HepG2 (cell line): Measurements from ENCODE around the gene PAPPA. TPM values are rescaled to one million over a fixed set of nuclear protein-coding genes. Genes with fewer than 3 reads are reported as not detected.

ENCODE experiments used
- ATAC-seq: fragments of 200-7000 bp; cut with Tn5 transposase; 3 replicates; pipeline ENCODE4 v1.9.1; 2020; ENCODE audit warnings: mild to moderate bottlenecking, moderate library complexity
- BruUV-seq: library from RNA; stranded (reverse); fragments of 400-500 nt; replicated peaks from 2 replicates; lab custom pipeline; 2021; lab: Mats Ljungman, UMichigan
- CTCF ChIA-PET: fragments of 300-600 bp; formaldehyde crosslinking; extraction: SDS; loops from one replicate; lab custom pipeline; 2021; ENCODE audit warnings: low total read pairs, inconsistent platforms, low intra/inter-chr PET ratio; lab: Yijun Ruan, JAX
- POLR2A ChIA-PET: fragments of 350-600 bp; sonication (Branson Sonifier 250); formaldehyde crosslinking; loops from one replicate; lab custom pipeline; 2020; ENCODE audit warnings: antibody characterized with exemption, inconsistent platforms; lab: Yijun Ruan, JAX
- DNase-seq: peaks from one replicate; pipeline ENCODE4 v3.0.0-alpha.2; 2015; ENCODE audit warnings: low spot score
- FAIRE-seq: peaks from 3 replicates; lab custom pipeline; 2011; peaks lifted over from hg19 to GRCh38; lab: Jason Lieb, UNC
- H2AFZ ChIP-seq: one replicate; pipeline ENCODE4 v1.6.1; 2011; ENCODE audit warnings: low read length, inconsistent platforms
- H3K27ac ChIP-seq: fragments of 300-600 bp; 3 replicates; pipeline ENCODE4 v1.8.0; 2011; ENCODE audit warnings: mixed run types, mild to moderate bottlenecking, mixed read lengths, low read length, inconsistent platforms; ENCODE audit not compliant: insufficient read depth; ENCODE audit errors: extremely low read length
- H3K27me3 ChIP-seq, 2 experiments: fragments of 200-600 bp in 1 of 2; 2 replicates in 1 of 2; 3 replicates in 1 of 2; pipeline versions ENCODE4 v1.6.0 to v1.8.0; 2011; ENCODE audit warnings: low read length in 2 of 2, mild to moderate bottlenecking in 2 of 2, moderate library complexity in 2 of 2, inconsistent platforms in 1 of 2; ENCODE audit not compliant: insufficient read depth in 2 of 2, control insufficient read depth in 1 of 2
- H3K36me3 ChIP-seq, 2 experiments: fragments of 200-600 bp in 1 of 2; replicated peaks in 1 of 2; 2 replicates in 1 of 2; 3 replicates in 1 of 2; pipeline versions ENCODE4 v1.5.1 to v1.8.0; 2011; ENCODE audit warnings: low read length in 2 of 2, inconsistent platforms in 1 of 2; ENCODE audit not compliant: insufficient read depth in 2 of 2, control insufficient read depth in 1 of 2
- H3K4me1 ChIP-seq: 2 replicates; pipeline ENCODE4 v1.5.1; 2012; ENCODE audit warnings: low read length, inconsistent platforms; ENCODE audit not compliant: insufficient read depth
- H3K4me2 ChIP-seq: 2 replicates; pipeline ENCODE4 v1.6.0; 2011; ENCODE audit warnings: low read depth, low read length, inconsistent platforms
- H3K4me3 ChIP-seq, 3 experiments: fragments of 200-600 bp in 1 of 3; sonication (generic), shearing (Covaris generic) in 1 of 3; replicated peaks in 1 of 3; 2 replicates each; pipeline ENCODE4 v1.5.1; 2011 to 2016; ENCODE audit warnings: low read length in 3 of 3, inconsistent platforms in 2 of 3, low read depth in 2 of 3, mild to moderate bottlenecking in 2 of 3, control low read depth in 1 of 3, mixed read lengths in 1 of 3; ENCODE audit not compliant: insufficient read depth in 1 of 3
- H3K79me2 ChIP-seq: one replicate; pipeline ENCODE4 v1.6.1; 2011; ENCODE audit warnings: low read length, inconsistent platforms; ENCODE audit not compliant: insufficient read depth
- H3K9ac ChIP-seq: 2 replicates; pipeline ENCODE4 v1.6.0; 2011; ENCODE audit warnings: mild to moderate bottlenecking, low read depth, low read length, inconsistent platforms; ENCODE audit not compliant: insufficient read depth
- H3K9me3 ChIP-seq: 2 replicates; pipeline ENCODE4 v1.5.1; 2012; ENCODE audit warnings: mild to moderate bottlenecking, low read length
- H4K20me1 ChIP-seq: 2 replicates; pipeline ENCODE4 v1.6.0; 2011; ENCODE audit warnings: inconsistent platforms, mild to moderate bottlenecking, low read length, moderate library complexity; ENCODE audit not compliant: insufficient read depth
- ARNTL ChIP-seq: sonication (generic); formaldehyde crosslinking; IDR thresholded peaks from 2 replicates; pipeline ENCODE4 v1.4.0; 2020; ENCODE audit warnings: mild to moderate bottlenecking, missing genetic modification reagents
- ATM ChIP-seq: fragments of 450-650 bp; IDR thresholded peaks from 2 replicates; pipeline ENCODE4 v1.7.1; 2017; ENCODE audit warnings: mild to moderate bottlenecking, borderline replicate concordance
- CBFB ChIP-seq: sonication (generic); formaldehyde crosslinking; IDR thresholded peaks from 2 replicates; pipeline ENCODE4 v1.4.0; 2020; ENCODE audit warnings: missing genetic modification reagents
- CERS6 ChIP-seq: sonication (generic); formaldehyde crosslinking; IDR thresholded peaks from 2 replicates; pipeline ENCODE4 v1.5.0; 2020; ENCODE audit warnings: missing genetic modification reagents
- EP300 ChIP-seq, 3 experiments: sonication (generic) in 1 of 3; formaldehyde crosslinking in 1 of 3; IDR thresholded peaks; 2 replicates each; pipeline versions ENCODE4 v1.5.1 to v1.6.1; 2011 to 2020; ENCODE audit warnings: low read depth in 2 of 3, low read length in 2 of 3, borderline replicate concordance in 1 of 3, improper control_type of control experiment in 1 of 3, mild to moderate bottlenecking in 1 of 3, missing genetic modification reagents in 1 of 3, moderate library complexity in 1 of 3
- HCFC1 ChIP-seq: fragments of 150-350 bp; IDR thresholded peaks from 2 replicates; pipeline ENCODE4 v1.6.1; 2014; ENCODE audit warnings: low read depth, low read length
- HDAC6 ChIP-seq: fragments of 200-600 bp; sonication (generic); IDR thresholded peaks from 2 replicates; pipeline ENCODE4 v1.7.0; 2017; ENCODE audit warnings: mild to moderate bottlenecking, antibody characterized with exemption, low read length, low read depth
- KDM4B ChIP-seq: sonication (generic); formaldehyde crosslinking; IDR thresholded peaks from 2 replicates; pipeline ENCODE4 v1.4.0; 2020; ENCODE audit warnings: missing genetic modification reagents
- RBAK ChIP-seq: sonication (generic); formaldehyde crosslinking; IDR thresholded peaks from 2 replicates; pipeline ENCODE4 v1.5.1; 2020; ENCODE audit warnings: mild to moderate bottlenecking, missing genetic modification reagents
- SPEN ChIP-seq: sonication (generic); formaldehyde crosslinking; IDR thresholded peaks from 2 replicates; pipeline ENCODE4 v1.5.1; 2020; ENCODE audit warnings: low read depth, mild to moderate bottlenecking, missing genetic modification reagents
- ZNF121 ChIP-seq: sonication (generic); formaldehyde crosslinking; IDR thresholded peaks from 2 replicates; pipeline ENCODE4 v1.5.0; 2020; ENCODE audit warnings: mild to moderate bottlenecking, missing genetic modification reagents
- ZNF264 ChIP-seq: sonication (generic); formaldehyde crosslinking; IDR thresholded peaks from 2 replicates; pipeline ENCODE4 v1.4.0; 2020; ENCODE audit warnings: missing genetic modification reagents
- ZNF292 ChIP-seq: sonication (generic); formaldehyde crosslinking; IDR thresholded peaks from 2 replicates; pipeline ENCODE4 v1.8.1; 2022; ENCODE audit warnings: mild to moderate bottlenecking, low read depth, missing genetic modification reagents, borderline replicate concordance
- ZNF326 ChIP-seq: sonication (generic); formaldehyde crosslinking; IDR thresholded peaks from 2 replicates; pipeline ENCODE4 v1.4.0; 2020; ENCODE audit warnings: missing genetic modification reagents, borderline replicate concordance
- ZNF446 ChIP-seq: sonication (generic); formaldehyde crosslinking; IDR thresholded peaks from 2 replicates; pipeline ENCODE4 v1.5.0; 2020; ENCODE audit warnings: mild to moderate bottlenecking, missing genetic modification reagents
- WGBS: methylation state at CpG from one replicate; pipeline ENCODE4 v1.1.6; 2017; ENCODE audit warnings: low lambda C conversion rate; 5-methylcytosine and 5-hydroxymethylcytosine counted together
- in situ Hi-C: cut with HindIII; loops from 2 replicates; pipeline ENCODE4 v1.10.0; 2017; ENCODE audit warnings: low pct_unique_long_range_greater_than_20kb; ENCODE audit not compliant: extremely low pct_ligation_motif_present
- intact Hi-C: fragments of 100-400 bp; cut with micrococcal nuclease; formaldehyde crosslinking; loops from one replicate; pipeline ENCODE4 v1.10.0; 2022; ENCODE audit not compliant: unreplicated experiment
- polyA plus RNA-seq, 8 experiments: library from polyadenylated mRNA; depleted of rRNA in 3 of 8; stranded (reverse) in 7 of 8; unstranded in 1 of 8; fragments of >200 nt; fragmentation: Illumina TruSeq in 4 of 8; extraction: Trizol in 4 of 8; gene quantifications; 2 replicates each; pipeline versions ENCODE4 v1.2.1 to v1.2.3, GENCODE V29; 2011 to 2016; ENCODE audit warnings: low read depth in 4 of 8, missing spikeins in 1 of 8, mixed read lengths in 1 of 8; ENCODE audit not compliant: insufficient read depth in 1 of 8
- total RNA-seq, 5 experiments: library from RNA; depleted of rRNA; stranded (reverse); fragments of >200 nt; fragmentation: Illumina TruSeq; extraction: Trizol; gene quantifications; 2 replicates each; pipeline ENCODE4 v1.2.3, GENCODE V29; 2016; ENCODE audit warnings: low read depth in 1 of 5
- TF ChIP-seq, protein P1 (sequence below): sonication (generic); formaldehyde crosslinking; IDR thresholded peaks from 2 replicates; pipeline ENCODE4 v1.4.0; 2020; ENCODE audit warnings: missing genetic modification reagents, borderline replicate concordance

The PAPPA gene
- total and polyA plus RNA-seq, 2 of the 13 experiments (the other 11 are each of a cell fraction or from before 2014, with no cell fraction given) = 0.09 to 0.11 TPM

DNA sequence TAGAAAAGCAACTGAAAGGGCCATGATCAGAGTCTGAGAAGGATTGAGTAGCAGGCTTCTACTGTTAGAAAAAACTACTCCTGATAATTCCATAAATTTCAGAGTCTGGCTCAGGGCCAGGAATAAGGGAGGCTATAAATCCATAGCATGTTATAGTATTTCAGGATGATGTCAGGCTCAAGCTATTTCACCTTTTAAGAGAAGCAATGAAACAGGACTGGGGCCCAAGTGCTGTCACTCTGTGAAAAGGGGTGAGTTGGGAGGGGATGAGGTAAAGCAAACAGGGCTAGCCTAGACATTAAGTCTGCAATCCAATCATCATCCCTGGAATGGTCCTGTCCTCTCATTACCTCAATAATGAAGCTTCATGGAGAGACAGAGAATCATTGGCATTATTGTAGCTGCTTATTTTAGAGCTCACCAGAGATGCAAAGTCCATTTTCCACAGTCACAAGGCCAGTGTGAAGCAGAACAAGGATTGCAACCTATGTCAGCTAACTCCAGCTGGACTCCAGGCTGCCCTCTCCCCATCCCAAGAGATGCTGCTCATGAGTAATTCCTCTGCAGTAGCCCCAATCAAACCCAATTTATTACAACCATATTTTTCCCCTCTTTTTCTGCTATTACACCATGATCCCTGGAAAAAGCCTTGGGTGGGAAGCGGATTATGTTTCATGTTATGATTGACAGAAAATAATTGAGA, 56.0 kb downstream of the PAPPA start:
- intact Hi-C loops (no loop called here), in situ Hi-C loops (no loop called here)
- Histone ChIP-seq H3K79me2 (no peaks in the 10 kb centered on the region), H2AFZ (no peak overlapping the region), H3K9me3 (no peaks in the 10 kb centered on the region), H3K4me3 (no peak overlapping the region), H3K4me1 (peaks cover 5% of the 10 kb centered on the region; the same call in 1 of the 2 replicates), H4K20me1 (no peaks in the 10 kb centered on the region), H3K9ac (no peak overlapping the region), H3K27ac (no peak overlapping the region), H3K27me3 (no peaks in the 10 kb centered on the region; a peak in 1 of 5 replicates), H3K4me2 (no peak overlapping the region), H3K36me3 (no peaks in the 10 kb centered on the region)
- DNase-seq (no peak), FAIRE-seq (no peak), ATAC-seq (no peak)
- WGBS = 92% methylated on average over 1 of the region's 1 CpG
- no TSS peak for BruUV-seq
- CTCF ChIA-PET = no interaction called here
- POLR2A ChIA-PET = no interaction called here
- TF ChIP-seq ZNF121 (no peak), ZNF326 (CRISPR knock-in tag) (no peak), CERS6 (CRISPR knock-in tag) (no peak), KDM4B (no peak), HCFC1 (no peak), ZNF292 (CRISPR knock-in tag) (no peak), HDAC6 (no peak), SPEN (CRISPR knock-in tag) (no peak), RBAK (no peak), CBFB (no peak), EP300 (IDR thresholded peaks at IDR 0.05; ENCODE audit: low read depth in 2 of 2, low read length in 2 of 2) (no peak), EP300 (CRISPR knock-in tag; IDR thresholded peaks at IDR 0.05; ENCODE audit: borderline replicate concordance) (no peak), ZNF446 (no peak), ATM (no peak), ZNF264 (CRISPR knock-in tag) (no peak), ARNTL (no peak)
- TF ChIP-seq, protein P1, sequence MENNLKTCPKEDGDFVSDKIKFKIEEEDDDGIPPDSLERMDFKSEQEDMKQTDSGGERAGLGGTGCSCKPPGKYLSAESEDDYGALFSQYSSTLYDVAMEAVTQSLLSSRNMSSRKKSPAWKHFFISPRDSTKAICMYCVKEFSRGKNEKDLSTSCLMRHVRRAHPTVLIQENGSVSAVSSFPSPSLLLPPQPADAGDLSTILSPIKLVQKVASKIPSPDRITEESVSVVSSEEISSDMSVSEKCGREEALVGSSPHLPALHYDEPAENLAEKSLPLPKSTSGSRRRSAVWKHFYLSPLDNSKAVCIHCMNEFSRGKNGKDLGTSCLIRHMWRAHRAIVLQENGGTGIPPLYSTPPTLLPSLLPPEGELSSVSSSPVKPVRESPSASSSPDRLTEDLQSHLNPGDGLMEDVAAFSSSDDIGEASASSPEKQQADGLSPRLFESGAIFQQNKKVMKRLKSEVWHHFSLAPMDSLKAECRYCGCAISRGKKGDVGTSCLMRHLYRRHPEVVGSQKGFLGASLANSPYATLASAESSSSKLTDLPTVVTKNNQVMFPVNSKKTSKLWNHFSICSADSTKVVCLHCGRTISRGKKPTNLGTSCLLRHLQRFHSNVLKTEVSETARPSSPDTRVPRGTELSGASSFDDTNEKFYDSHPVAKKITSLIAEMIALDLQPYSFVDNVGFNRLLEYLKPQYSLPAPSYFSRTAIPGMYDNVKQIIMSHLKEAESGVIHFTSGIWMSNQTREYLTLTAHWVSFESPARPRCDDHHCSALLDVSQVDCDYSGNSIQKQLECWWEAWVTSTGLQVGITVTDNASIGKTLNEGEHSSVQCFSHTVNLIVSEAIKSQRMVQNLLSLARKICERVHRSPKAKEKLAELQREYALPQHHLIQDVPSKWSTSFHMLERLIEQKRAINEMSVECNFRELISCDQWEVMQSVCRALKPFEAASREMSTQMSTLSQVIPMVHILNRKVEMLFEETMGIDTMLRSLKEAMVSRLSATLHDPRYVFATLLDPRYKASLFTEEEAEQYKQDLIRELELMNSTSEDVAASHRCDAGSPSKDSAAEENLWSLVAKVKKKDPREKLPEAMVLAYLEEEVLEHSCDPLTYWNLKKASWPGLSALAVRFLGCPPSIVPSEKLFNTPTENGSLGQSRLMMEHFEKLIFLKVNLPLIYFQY (CRISPR knock-in tag) = no peak
